Mammary epithelial cell (primary cell): ENCODE data around the gene CCL27.

Experiments
- EZH2 ChIP-seq: IDR thresholded peaks from 2 replicates; pipeline ENCODE4 v1.6.1; 2012; ENCODE audit warnings: low read length, inconsistent platforms, borderline replicate concordance
- TF ChIP-seq, protein P1 (sequence below), 2 donors: IDR thresholded peaks in 1 of 2; conservative IDR thresholded peaks in 1 of 2; 2 replicates each; pipeline ENCODE4 v1.5.1; 2011 to 2012; ENCODE audit warnings: inconsistent platforms in 2 of 2, low read length in 2 of 2, mild to moderate bottlenecking in 2 of 2, control low read depth in 1 of 2, low read depth in 1 of 2; ENCODE audit not compliant: insufficient read depth in 1 of 2; ENCODE audit errors: extremely low read depth in 1 of 2

DNA sequence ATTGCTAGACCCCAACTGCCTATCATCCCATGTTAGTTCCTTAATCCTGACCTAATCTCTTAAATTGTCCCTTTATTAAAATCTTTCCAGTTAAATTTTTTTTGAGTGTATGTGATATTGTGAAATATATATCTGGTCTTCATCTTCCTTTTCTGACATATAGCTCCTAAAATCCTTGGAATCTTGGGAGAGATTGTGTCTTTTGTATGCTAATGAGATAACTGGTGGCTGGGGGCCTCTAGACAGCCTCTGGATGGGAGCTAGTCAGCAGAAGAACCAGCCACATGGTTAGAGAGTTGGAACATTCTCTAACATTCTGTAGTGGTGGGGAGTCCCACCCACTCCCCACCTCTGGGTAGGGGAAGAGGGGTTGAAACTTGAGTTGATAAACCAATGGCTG is 32.4 kb upstream of the CCL27 start:
- TF ChIP-seq, protein P1, sequence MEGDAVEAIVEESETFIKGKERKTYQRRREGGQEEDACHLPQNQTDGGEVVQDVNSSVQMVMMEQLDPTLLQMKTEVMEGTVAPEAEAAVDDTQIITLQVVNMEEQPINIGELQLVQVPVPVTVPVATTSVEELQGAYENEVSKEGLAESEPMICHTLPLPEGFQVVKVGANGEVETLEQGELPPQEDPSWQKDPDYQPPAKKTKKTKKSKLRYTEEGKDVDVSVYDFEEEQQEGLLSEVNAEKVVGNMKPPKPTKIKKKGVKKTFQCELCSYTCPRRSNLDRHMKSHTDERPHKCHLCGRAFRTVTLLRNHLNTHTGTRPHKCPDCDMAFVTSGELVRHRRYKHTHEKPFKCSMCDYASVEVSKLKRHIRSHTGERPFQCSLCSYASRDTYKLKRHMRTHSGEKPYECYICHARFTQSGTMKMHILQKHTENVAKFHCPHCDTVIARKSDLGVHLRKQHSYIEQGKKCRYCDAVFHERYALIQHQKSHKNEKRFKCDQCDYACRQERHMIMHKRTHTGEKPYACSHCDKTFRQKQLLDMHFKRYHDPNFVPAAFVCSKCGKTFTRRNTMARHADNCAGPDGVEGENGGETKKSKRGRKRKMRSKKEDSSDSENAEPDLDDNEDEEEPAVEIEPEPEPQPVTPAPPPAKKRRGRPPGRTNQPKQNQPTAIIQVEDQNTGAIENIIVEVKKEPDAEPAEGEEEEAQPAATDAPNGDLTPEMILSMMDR (conservative IDR thresholded peaks at IDR 0.05 in 1 of 2, IDR thresholded peaks at IDR 0.05 in 1 of 2; ENCODE audit: extremely low read depth in 1 of 2, insufficient read depth in 1 of 2, low read depth in 1 of 2, low read length in 2 of 2): no peak
- TF ChIP-seq EZH2: no peak
